Activated naive CD8-positive, alpha-beta T cell treated with anti-CD3 and anti-CD28 coated beads, Interleukin-2, amount 50 U/mL, for 24 hours (primary cell): ENCODE data around the gene CNTN3.

ENCODE experiments used
- ATAC-seq: fragments of 150-1000 bp; cut with Tn5 transposase; one replicate; pipeline ENCODE4 v1.10.0; 2021
- DNase-seq: peaks from one replicate; pipeline ENCODE4 v3.0.0; 2021
- H3K27ac Mint-ChIP-seq: one replicate; pipeline ENCODE4 v1.8.0; 2021; ENCODE audit warnings: mild to moderate bottlenecking, mixed read lengths
- H3K27me3 Mint-ChIP-seq: one replicate; pipeline ENCODE4 v1.8.0; 2021; ENCODE audit warnings: mixed read lengths
- H3K36me3 Mint-ChIP-seq: one replicate; pipeline ENCODE4 v1.8.0; 2021; ENCODE audit warnings: low read depth, mixed read lengths
- H3K4me1 Mint-ChIP-seq: one replicate; pipeline ENCODE4 v1.8.0; 2021; ENCODE audit warnings: mixed read lengths
- H3K4me3 Mint-ChIP-seq: one replicate; pipeline ENCODE4 v1.8.0; 2021; ENCODE audit warnings: mild to moderate bottlenecking, moderate library complexity, mixed read lengths
- H3K9me3 Mint-ChIP-seq: one replicate; pipeline ENCODE4 v1.8.0; 2021; ENCODE audit warnings: mixed read lengths

CNTN3 gene

GRCh38 chr3:74592359-74592758, 22.1 kb downstream of the CNTN3 start:
- Mint-ChIP-seq H3K4me1 (no peaks in the 10 kb centered on the region), H3K27me3 (no peaks in the 10 kb centered on the region), H3K4me3 (no peak overlapping the region), H3K27ac (no peak overlapping the region), H3K36me3 (no peaks in the 10 kb centered on the region), H3K9me3 (peaks cover 8% of the 10 kb centered on the region)
- no peak for DNase-seq
- ATAC-seq = no peak

GRCh38 chr3:74591946-74592345, 22.5 kb downstream of the CNTN3 start:
- Mint-ChIP-seq H3K36me3 (no peaks in the 10 kb centered on the region), H3K4me1 (no peaks in the 10 kb centered on the region), H3K27ac (no peak overlapping the region), H3K27me3 (no peaks in the 10 kb centered on the region), H3K4me3 (no peak overlapping the region), H3K9me3 (peaks cover 8% of the 10 kb centered on the region)
- ATAC-seq = no peak
- DNase-seq = no peak

GRCh38 chr3:74591342-74591741, 23.1 kb downstream of the CNTN3 start:
- no peak for ATAC-seq
- H3K27ac Mint-ChIP-seq = no peak overlapping the region
- H3K4me1 Mint-ChIP-seq = no peaks in the 10 kb centered on the region
- no peaks in the 10 kb centered on the region for H3K36me3 Mint-ChIP-seq
- H3K4me3 Mint-ChIP-seq = no peak overlapping the region
- peaks cover 8% of the 10 kb centered on the region for H3K9me3 Mint-ChIP-seq
- DNase-seq = no peak
- H3K27me3 Mint-ChIP-seq = no peaks in the 10 kb centered on the region

- Mint-ChIP-seq H3K27me3 (no peaks in the 10 kb centered on the region), H3K4me3 (no peak overlapping the region), H3K27ac (no peak overlapping the region), H3K9me3 (peaks cover 8% of the 10 kb centered on the region), H3K36me3 (no peaks in the 10 kb centered on the region), H3K4me1 (no peaks in the 10 kb centered on the region)
- no peak for ATAC-seq
- DNase-seq = no peak
These were observed 23.7 kb downstream of the CNTN3 start for GRCh38 chr3:74590620-74591262.

- Mint-ChIP-seq H3K27ac (no peak overlapping the region), H3K27me3 (no peaks in the 10 kb centered on the region), H3K4me1 (no peaks in the 10 kb centered on the region), H3K4me3 (no peak overlapping the region), H3K36me3 (no peaks in the 10 kb centered on the region), H3K9me3 (peaks cover 9% of the 10 kb centered on the region)
- DNase-seq (no peak), ATAC-seq (no peak)
These were observed 29.7 kb downstream of the CNTN3 start for GRCh38 chr3:74584782-74585181.

- Mint-ChIP-seq H3K27ac (no peak overlapping the region), H3K36me3 (no peaks in the 10 kb centered on the region), H3K27me3 (no peaks in the 10 kb centered on the region), H3K4me3 (no peak overlapping the region), H3K4me1 (no peaks in the 10 kb centered on the region), H3K9me3 (peaks cover 17% of the 10 kb centered on the region)
- no peak for ATAC-seq
- DNase-seq = no peak
These were observed 31.5 kb downstream of the CNTN3 start for GRCh38 chr3:74582982-74583381.

- Mint-ChIP-seq H3K4me3 (no peak overlapping the region), H3K27me3 (no peaks in the 10 kb centered on the region), H3K4me1 (no peaks in the 10 kb centered on the region), H3K9me3 (peaks cover 20% of the 10 kb centered on the region), H3K27ac (no peak overlapping the region), H3K36me3 (no peaks in the 10 kb centered on the region)
- no peak for ATAC-seq
- DNase-seq = no peak
These were observed 38.6 kb downstream of the CNTN3 start for GRCh38 chr3:74575857-74576256.

GRCh38 chr3:74571118-74571517, 43.3 kb downstream of the CNTN3 start:
- Mint-ChIP-seq H3K9me3 (peaks cover 22% of the 10 kb centered on the region), H3K4me3 (no peak overlapping the region), H3K27me3 (no peaks in the 10 kb centered on the region), H3K4me1 (no peaks in the 10 kb centered on the region), H3K36me3 (no peaks in the 10 kb centered on the region), H3K27ac (no peak overlapping the region)
- DNase-seq (no peak), ATAC-seq (no peak)
